Keratinocyte (primary cell): Measurements from ENCODE around the gene PTPMT1.
"Not testable (repeated sequence)": the region's sequence is repeated elsewhere in the genome, so short reads cannot be mapped to it uniquely, and the experiment has no call there.

Experiments used
- CTCF ChIP-seq, 3 experiments: IDR thresholded peaks in 1 of 3; conservative IDR thresholded peaks in 1 of 3; optimal IDR thresholded peaks in 1 of 3; 2 replicates in 2 of 3; 3 replicates in 1 of 3; pipeline versions ENCODE3 to v1.5.1; 2011; ENCODE audit warnings: low read length in 3 of 3, mild to moderate bottlenecking in 3 of 3, moderate library complexity in 2 of 3, control low read depth in 1 of 3, inconsistent platforms in 1 of 3; ENCODE audit not compliant: insufficient read depth in 2 of 3; ENCODE audit errors: extremely low read depth in 1 of 3
- EZH2 ChIP-seq: IDR thresholded peaks from one replicate; pipeline ENCODE4 v1.6.1; 2012; ENCODE audit warnings: inconsistent platforms, mild to moderate bottlenecking, low read length, moderate library complexity

GRCh38 chr11:47562393-47562792 is 3.0 kb upstream of the PTPMT1 start:
- not testable (repeated sequence) for TF ChIP-seq CTCF (optimal IDR thresholded peaks at IDR 0.05 in 1 of 3, IDR thresholded peaks at IDR 0.05 in 1 of 3, conservative IDR thresholded peaks at IDR 0.05 in 1 of 3; ENCODE audit: extremely low read depth in 1 of 3, insufficient read depth in 2 of 3, low read length in 3 of 3); EZH2
